SKM-1 (cell line): ENCODE results near the gene CEMP1.
A peak's percentile ranks its signal among the peaks of the same experiment; 100 is the strongest.
"Not testable (repeated sequence)": the region's sequence is repeated elsewhere in the genome, so short reads cannot be mapped to it uniquely, and the experiment has no call there.

Experiments used
- DNase-seq: peaks from one replicate; lab custom pipeline; 2025; ENCODE audit not compliant: unreplicated experiment; lab: John Stamatoyannopoulos, UW

CEMP1 gene

DNA sequence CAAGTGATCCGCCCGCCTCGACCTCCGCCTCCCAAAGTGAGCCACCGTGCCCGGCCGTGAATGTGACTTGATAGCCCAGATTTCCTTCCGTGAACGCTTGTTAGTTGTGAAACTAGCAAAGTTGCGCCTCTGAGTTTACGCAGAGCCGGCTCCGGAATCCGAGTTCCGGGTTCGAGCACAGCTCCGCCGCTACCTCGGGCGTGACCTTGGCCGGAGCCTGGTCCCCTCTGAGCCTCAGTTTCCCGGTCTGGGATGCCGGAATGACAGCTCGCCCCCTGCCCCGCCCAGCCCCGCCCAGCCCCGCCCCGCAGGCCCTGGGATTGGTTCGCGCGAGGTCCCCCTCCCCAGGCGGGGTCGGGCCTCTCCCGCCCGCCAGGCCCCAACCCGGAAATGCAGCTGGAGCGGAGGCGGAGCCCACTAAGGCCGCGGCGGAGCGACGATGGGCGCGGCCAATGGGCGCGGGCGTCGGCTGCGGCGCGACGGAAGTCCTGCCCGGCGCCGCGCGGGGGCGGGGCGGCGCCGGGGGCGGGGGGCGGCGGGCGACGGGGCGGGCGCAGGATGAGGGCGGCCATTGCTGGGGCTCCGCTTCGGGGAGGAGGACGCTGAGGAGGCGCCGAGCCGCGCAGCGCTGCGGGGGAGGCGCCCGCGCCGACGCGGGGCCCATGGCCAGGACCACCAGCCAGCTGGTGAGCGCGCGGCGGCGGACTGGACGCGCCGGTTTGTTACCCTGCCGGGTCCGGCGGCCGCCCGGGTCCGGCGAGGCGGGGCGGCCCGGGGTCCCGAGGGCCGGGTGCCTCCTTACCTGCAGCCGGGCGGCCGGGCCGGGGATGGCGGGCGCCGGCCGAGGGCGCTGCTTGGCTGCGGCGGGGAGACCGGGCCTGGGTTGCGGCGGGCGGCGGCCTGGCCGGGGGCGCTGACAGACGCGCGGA is 6.5 kb upstream of the CEMP1 start, which contains the start of gene PDPK1:
PDPK1 (plus strand) TSS at position 571 of the 929 bp plus-strand sequence; CDS start at position 663, 92 bp downstream.
- peak; percentile 87 for DNase-seq

DNA sequence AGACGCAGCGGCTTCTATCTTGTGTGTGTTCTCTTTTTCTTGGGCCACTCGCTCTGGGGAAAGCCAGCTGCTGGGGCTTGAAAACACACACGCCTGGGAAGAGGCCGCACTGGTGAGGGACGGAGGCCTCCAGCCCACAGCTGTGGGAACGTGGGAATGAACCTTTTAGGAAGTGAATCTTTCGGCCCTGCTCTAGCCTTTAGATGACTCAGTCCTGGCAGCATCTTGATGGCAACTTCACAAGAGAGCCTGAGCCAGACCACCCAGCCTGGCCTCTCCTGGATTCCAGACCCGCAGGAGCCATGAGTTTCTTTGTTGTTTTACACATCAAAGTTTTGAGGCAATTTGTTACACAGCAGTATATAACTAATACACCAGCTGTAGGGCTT is 4.4 kb upstream of the CEMP1 start:
- DNase-seq = no peak

DNA sequence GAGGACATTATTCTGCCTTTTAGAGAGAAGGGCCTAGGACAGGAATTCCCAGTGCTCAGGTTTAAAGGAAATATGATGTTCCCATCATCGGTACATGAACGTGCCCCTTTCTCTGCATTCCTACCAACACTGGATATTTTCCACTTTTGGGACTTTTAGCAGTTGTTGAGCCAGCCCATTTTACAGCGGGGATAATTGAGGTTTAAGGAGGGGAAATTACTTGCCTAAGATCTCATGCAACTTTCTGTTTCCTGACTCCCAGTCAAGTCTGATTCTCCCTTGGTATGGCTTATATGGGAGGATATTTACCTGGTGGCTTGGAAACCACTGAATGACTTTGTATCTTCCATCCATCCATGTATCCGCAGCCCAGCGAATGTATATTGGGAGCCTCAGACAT is 3.1 kb upstream of the CEMP1 start:
- DNase-seq = not testable (repeated sequence)

DNA sequence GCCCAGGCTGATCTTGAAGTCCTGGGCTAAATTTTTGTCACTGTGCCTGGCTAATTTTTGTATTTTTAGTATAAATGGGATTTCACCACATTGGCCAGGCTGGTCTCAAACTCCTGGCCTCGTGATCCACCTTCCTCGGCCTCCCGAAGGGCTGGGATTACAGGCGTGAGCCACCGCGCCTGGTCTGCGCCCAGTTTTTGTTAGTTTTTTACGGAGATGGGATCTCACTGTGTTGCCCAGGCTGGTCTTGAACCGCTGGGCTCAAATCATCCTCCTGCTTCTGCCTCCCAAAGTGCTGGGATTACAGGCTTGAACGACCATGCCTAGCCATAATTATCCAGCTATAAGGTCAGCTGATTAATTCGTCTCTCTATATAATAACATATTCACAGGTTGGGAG is 2.7 kb upstream of the CEMP1 start:
- DNase-seq = no peak

DNA sequence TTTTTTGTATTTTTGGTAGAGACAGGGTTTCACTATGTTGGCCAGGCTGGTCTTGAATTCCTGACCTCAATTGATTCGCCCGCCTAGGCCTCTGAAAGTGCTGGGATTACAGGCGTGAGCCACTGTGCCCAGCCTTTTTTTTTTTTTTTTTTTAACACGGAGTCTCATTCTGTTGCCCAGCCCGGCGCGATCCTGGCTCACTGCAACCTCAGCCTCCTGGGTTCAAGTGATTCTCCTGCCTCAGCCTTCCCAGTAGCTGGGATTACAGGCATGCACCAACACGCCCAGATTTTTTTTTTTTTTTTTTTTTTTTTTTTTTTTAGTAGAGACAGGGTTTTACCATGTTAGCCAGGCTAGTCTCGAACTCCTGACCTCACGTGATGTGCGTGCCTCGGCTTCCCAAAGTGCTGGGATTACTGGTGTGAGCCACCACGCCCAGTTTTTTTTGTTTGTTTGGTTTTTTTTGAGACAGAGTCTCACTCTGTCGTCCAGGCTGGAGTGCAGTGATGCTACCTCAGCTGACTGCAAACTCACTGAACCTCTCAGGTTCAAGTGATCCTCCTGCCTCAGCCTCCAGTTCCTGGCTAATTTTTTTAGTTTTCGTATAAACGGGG is 2.0 kb upstream of the CEMP1 start:
- DNase-seq = not testable (repeated sequence)

DNA sequence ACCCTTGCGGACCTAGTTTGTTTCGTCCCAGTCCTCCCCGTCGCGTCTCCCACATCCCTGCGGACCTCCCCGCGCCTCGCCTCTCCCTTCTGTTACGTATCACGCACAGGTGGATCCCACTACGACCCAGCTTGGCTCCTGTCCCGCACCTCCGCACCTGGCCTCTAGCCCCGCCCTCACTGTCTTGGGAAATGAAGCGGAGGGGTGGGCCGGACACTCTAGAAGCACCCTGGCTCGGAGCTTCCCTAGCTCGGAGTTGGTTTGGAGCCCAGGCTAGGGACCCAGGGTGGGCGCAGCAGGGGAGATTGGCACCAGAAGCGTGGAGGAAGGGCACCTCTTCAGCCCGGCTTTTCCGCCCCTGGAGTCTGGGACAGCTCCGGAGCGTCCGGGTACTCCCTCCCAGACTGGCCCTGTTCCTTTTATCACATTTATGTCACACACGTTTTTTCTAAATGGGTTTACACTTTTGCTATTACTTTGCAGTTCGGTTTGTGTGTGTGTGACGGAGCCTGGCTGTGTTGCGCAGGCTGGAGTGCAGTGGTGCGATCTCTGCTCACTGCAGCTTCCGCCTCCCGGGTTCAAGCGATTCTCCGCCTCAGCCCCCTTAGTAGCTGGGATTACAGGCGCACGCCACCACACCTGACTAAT is 1.4 kb upstream of the CEMP1 start:
- no peak for DNase-seq

DNA sequence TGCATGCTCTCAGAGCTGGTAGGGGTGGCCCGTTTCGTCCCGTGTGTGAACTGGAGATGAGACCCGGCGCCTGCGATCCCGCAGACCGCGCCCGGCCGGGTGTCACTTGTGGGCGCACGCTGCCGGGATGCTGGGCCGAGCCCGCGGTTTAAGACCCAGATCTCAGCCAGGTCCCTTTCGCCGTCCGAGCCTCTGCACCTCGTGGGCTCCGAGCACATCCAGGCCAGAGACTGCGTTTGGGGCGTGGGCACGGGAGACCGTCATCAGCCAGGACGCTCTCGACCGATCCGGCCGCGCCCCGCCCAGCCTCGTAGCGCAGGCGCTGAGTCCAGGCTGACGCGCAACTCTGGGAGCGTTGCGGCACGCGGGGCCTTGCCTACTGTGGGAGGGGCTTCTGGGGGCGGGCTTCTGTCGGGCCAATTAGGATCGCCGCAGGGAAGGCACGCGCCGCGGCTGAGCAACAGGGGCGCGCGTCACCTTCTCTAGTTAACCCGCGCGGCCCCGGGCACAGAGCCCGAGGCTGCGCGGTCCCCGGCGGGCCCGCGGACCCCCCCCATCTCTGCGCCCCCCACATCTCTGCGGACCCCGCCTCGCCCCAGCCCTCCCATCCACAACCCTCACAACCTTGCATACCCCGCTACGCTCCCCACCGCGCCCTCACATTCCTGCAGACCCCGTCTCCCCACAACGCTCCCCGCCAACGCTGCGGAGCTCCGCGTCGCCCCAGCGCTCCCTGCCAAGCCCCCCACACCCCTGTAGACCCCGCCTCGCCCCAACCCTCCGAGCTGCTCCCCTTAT is 687 bp upstream of the CEMP1 start:
- peak; percentile 93 for DNase-seq

DNA sequence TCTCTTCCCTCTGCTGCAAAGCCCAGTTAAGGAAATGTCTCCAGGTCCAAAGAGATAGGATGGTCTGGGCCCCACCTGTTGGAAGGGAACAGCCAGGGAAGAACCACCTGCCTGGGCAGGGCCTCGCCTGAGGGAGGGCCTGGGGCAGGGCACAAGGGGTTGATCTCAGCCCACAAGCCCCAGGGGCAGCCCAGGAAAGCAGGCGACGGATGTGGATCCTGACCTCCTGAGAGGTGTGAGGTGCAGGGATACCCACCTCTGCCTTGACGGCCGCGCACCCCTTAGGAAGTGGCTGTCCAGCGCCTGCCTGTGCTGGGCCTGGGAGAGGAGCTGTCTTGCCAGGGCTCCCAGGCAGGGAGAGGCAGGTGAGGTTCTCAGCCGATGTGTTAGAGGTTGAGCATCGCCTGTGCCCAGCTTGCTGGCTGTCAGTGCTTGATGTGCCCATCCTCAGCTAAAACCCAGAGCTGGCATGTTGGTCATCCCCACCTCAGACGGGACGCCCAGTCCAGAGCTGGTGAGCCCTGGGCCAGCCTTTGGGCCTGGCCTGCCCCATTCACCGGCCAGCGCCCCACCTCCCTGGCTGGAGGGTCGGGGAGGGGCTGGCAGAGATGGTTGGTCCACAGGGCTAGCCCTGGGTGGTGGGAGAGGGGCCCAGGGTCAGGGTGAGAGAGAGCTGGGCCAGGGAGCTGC is 434 bp downstream of the CEMP1 start:
- DNase-seq = no peak

DNA sequence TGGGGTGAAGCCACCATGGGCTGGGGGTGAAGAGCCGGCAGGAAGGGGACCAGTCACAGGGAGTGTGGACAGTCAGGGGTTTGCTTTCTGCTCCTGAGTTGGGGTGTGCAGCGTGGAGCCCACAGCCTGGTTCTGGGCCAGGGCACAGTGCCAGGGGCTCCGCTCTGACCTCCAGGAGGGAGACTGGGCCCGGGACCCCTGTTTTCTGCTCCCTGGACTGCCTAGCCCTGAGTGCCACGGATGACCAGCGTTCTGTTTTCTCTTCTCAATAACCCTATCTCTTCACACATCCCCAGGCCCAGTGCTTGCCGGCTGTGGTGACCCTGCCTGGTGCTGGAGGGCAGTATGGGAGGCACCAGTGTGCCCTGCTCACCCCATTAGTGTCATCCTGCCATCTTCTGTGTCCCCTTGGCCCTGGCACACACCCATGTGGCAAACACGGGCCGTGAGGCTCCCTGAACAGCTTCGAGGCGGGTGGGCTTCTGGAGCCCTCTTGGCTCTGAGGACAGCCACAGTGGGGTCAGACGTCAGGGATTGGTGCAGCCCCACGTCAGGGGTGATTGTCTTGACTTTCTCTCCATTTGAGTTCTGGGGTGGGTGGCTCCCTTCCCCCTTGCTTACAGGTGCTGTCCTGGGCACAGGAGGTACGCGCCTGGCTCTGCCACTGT is 1.1 kb downstream of the CEMP1 start:
- no peak for DNase-seq

DNA sequence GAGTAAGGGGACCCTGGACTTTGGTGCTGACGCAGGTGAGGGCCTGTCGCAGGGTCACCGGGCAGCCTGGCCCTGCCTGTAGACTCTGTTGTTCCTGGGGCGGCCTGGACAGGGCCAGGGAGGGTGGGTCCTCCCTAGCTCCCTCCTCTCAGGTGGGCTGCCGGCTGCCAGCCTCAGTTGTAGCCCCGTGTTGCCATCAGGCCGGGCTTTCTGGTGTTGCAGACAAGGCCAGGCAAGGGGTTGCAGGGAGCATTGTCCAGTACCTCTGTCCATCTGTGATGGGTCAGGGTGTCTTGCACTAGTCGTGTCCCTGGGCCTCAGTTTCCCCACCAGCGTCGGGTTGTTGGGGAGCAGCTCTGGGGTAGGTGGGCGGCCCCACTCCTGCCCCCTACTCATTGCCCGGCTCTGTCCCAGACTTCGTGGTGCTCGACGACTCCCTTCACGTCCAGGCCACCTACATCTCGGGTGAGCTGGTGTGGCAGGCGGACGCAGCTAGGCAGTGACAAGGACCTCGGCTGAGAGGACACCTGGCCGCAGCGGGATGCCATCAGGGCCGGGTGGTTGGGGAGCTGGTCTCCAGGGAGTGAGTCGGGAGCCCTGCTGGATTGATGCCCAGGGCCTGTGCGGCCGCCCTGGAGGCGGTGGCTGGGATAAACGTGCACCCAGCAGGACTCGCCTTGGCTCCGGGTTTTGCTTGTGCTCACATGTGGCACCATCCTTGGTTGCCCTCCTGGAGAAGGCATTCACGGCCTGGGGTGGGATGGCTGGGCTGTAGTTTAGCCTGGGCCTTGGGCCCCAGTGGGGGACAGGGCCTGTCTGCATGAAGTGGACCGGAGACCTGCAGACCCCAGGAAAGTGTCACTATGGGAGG is 1.9 kb downstream of the CEMP1 start:
- no peak for DNase-seq

DNA sequence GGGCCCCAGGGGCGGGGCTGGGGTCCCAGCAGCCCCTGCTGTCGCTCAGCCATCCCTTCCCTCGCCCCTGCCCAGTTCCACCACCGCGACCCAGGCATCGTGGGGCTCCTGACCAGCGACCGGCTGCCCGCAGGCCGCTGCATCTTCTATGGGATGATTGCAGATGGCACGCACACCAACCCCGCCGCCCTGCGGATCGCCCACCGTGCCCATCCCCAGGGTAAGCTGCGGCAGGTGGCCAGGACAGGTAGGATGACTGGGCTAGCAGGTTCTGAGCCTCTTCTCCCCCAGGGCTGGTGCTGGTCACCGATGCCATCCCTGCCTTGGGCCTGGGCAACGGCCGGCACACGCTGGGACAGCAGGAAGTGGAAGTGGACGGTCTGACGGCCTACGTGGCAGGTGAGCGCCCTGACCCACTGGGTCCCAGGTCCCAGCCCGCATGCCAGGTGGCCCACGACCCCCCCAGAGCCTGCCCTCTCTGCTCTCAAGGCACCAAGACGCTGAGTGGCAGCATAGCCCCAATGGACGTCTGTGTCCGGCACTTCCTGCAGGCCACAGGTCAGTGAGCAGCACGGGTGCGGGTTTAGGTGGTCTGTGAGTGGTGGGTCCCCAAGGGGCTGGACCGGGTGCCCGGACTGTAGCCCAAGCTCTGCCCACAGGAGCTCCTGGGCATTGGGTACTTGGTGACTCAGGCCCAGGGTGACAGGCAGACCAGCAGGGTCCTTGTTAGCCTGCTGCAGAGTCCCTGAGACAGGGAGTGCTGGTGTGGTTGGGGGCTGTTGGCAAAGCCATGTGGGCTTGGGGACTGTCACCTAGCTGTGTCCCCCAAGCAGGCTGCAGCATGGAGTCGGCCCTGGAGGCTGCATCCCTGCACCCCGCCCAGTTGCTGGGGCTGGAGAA is 2.8 kb downstream of the CEMP1 start:
- DNase-seq = no peak

DNA sequence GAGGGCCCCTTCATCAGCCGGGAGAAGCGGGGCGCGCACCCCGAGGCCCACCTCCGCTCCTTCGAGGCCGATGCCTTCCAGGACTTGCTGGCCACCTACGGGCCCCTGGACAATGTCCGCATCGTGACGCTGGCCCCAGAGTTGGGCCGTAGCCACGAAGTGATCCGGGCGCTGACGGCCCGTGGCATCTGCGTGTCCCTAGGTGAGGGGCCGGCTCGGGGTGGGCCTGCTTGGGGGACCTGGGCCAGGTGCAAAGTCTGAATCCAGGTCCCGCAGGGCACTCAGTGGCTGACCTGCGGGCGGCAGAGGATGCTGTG is 3.5 kb downstream of the CEMP1 start:
- DNase-seq = no peak

DNA sequence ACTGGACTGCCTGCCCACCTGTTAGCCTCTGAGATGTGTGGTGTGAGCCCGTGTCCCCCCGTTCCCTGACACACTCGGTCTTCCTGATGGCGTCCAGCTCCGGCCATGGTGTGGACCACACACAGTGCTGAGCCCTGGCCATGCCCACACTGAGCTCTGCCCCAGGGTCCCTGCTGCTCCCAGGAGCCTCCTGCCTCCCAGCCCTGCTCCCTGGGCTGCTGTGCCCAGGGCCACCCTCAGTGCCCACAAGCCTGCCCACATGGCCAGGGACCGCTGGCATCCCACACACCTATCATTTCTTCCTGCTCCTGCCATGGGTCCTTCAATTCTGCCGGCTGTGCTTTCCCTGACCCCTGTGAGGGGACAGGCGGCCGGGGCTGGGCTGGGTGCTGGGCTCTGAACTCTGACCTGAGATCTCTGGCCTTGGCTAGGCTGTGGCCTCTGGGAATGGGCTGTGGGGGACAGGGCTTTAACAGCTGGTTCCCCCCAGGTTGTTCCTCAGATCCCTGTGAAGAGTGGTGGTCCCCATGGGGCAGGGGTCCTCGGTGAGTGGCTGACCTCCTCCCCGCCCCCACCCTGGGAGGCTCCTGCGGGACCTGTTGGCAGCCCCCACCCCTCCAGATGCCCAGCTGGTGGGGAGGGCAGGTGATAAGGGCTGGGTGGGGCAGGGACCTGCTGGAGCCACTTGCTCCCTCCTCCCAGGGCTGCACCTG is 4.0 kb downstream of the CEMP1 start:
- DNase-seq = no peak

DNA sequence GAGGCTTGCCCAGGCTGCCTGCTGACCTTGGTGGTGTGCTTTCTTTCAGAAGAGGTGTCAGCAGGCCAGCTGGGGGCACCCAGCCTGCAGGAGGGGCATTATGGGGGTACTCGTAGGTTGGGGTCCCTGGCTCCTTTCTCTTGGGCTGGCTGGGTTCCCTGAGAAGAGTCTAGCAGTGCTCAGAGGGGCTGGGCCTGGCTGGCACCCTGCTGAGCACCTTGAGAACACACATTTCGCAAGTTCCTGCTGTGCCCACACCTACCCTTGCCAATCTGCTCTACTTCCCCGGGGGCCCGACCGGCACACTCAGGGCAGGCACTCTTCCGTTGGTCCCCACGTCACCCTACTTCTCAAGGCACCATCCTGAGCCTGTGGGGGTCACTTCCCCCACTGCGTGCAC is 5.1 kb downstream of the CEMP1 start:
- no peak for DNase-seq

DNA sequence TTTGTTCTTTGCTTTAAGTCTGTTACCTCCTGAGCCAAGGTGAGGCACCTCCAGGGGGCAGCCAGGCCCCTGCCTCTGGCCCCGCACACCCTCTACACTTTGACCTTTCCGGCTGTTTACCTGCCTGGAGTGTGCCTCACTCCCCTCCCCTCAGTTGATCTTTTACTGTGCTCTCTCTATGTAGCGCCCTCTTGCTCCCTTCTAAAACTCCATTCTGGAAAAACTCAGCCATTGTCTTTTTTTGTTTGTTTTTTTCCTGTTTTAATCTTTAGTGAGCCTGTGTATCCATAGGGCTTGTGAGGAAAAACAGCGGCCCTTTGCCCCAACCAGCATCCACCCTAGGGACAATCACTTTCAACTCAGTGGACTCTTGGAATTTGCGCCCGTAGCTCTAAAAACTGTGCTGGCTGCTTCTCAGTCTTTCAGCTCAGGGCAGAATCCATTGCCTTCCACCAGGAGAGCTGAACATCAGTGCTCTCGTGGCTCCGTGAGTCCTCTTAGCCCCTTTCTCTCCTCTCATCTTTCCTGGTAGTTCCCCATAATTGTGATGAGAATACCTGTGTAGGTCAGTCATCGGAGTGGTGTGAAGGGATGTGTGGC is 6.8 kb downstream of the CEMP1 start:
- no peak for DNase-seq

DNA sequence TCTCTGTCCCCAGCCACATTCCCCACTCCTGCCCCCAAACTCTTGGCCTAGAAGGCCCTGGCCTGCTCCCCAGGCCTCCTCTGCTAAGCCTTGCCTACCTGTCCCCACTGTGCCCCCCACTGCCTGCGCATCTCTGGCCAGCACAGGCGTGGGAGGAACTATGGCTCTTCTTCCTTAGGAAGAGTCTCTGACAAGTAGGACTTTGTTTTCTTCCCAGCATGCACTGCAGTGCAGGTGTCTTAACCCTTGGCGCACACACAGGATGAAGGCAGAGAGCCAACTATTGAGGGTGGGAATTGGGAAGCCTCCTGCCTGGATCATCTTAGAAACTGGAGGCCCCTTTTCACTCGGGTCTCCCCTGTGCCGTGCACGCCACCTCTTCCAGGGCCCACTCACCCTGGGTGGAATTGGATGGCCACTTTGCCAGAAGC is 7.4 kb downstream of the CEMP1 start:
- no peak for DNase-seq
